IMR-90 (cell line): ENCODE data around the gene ZCCHC7.

Source experiments
- CEBPB ChIP-seq: IDR thresholded peaks from 2 replicates; pipeline ENCODE4 v1.6.1; 2012; ENCODE audit warnings: low read depth, low read length, improper control_type of control experiment
- CTCF ChIP-seq: conservative IDR thresholded peaks from 2 replicates; pipeline ENCODE4 v1.5.1; 2012; ENCODE audit warnings: mild to moderate bottlenecking, low read depth, low read length, improper control_type of control experiment
- FOS ChIP-seq: fragments of 150-350 bp; IDR thresholded peaks from 2 replicates; pipeline ENCODE4 v1.6.1; 2016; ENCODE audit warnings: low read depth, low read length
- POLR2A ChIP-seq: IDR thresholded peaks from 2 replicates; pipeline ENCODE4 v1.6.1; 2012; ENCODE audit warnings: mild to moderate bottlenecking, low read depth, low read length
- RAD21 ChIP-seq: IDR thresholded peaks from 2 replicates; pipeline ENCODE4 v1.6.1; 2012; ENCODE audit warnings: low read length, improper control_type of control experiment

- no peak for TF ChIP-seq CTCF
- TF ChIP-seq POLR2A = no peak
- TF ChIP-seq CEBPB = no peak
- no peak for TF ChIP-seq RAD21
- no peak for TF ChIP-seq FOS
Observed at GRCh38 chr9:37370282-37370681, 249.9 kb downstream of the ZCCHC7 start.
